NCI-H1092 (cell line): Measurements from ENCODE around the gene ARMC10.
"Not testable (repeated sequence)": the region's sequence is repeated elsewhere in the genome, so short reads cannot be mapped to it uniquely, and the experiment has no call there.

ENCODE experiments used
- DNase-seq: peaks from one replicate; lab custom pipeline; 2025; lab: John Stamatoyannopoulos, UW

ARMC10 gene

GRCh38 chr7:103124429-103124979, 49.6 kb downstream of the ARMC10 start:
- no peak for DNase-seq

DNA sequence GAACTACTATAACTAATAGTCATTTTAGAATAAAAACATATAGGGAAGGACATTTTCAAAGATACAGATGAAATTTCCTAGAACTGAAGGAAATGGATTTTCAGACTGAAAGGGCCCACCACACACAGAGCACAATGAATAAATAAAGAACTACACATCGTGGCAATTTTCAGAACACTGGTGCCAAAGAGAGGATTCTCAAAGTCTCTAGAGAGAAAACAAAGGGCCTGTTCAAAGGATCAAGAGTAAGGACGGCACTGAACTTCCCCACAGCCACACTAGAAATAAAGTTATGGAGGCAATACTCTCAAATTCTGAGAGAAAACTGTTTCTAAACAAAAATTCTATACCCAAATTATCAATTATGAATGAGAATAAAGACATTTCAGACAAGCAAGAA, 52.1 kb downstream of the ARMC10 start:
- DNase-seq = no peak

- no peak for DNase-seq
Measured at GRCh38 chr7:103129702-103130549, 55.0 kb downstream of the ARMC10 start.

- DNase-seq = no peak
Measured at GRCh38 chr7:103130901-103131624, 56.1 kb downstream of the ARMC10 start.

GRCh38 chr7:103132995-103133688, 58.2 kb downstream of the ARMC10 start:
- no peak for DNase-seq

- no peak for DNase-seq
Measured at GRCh38 chr7:103134836-103135554, 60.1 kb downstream of the ARMC10 start.

DNA sequence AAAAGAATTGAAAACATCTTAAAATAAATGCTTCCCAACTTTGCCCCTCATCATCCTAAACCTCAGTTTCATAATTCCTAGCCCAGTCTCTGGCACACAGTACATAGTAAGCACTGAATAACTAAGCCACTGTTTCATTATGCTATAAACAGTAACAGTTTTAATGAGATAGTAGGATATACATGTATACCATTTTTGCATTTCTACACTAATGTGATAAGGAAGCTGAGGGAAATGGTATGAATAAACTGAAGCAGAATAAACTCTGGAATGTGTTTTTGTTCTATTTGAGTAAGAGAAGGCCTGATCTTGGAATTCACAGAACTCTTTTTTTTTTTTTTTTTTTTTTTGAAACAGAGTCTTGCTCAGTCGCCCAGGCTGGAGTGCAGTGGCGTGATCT, 65.1 kb downstream of the ARMC10 start:
- DNase-seq = no peak

DNA sequence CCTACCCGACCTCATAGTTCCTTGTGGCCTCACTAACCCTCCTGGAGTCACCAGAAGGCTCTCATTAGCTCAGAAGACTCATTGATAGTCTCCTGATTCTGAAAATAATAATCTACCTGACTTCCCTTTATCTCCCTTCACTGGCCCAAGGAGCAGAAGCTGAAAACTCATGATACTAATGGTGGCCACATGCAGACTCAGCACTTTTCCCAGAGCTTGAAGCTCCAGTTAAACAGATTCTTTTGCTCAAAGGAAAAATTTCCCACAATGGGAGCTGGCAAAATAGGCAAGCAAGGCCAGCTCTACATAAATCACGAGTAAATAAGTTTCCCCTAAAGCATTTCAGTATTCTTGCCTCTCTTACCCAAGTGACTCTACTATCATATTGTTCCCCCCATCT, 65.7 kb downstream of the ARMC10 start:
- DNase-seq = no peak

GRCh38 chr7:103141753-103142404, 66.9 kb downstream of the ARMC10 start:
- no peak for DNase-seq

DNA sequence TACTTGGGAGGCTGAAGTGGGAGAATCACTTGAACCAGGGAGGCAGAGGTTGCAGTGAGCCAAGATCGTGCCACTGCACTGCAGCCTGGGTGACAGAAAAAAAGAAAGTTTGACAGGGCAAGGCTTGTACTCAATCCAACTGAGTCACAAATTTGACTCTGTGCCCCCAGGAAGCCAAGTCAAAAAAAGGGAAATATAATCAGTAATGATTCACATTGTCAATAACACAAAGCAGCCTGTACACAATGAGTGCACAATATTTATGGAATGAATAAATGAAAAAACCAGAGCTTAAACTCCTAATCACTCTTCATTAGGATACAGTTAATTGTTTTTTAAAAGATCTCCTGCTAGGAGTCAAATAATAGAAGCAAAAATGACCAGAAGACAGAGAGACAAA, 67.6 kb downstream of the ARMC10 start:
- DNase-seq = no peak

GRCh38 chr7:103143868-103144267, 68.9 kb downstream of the ARMC10 start:
- no peak for DNase-seq

- not testable (repeated sequence) for DNase-seq
Measured at GRCh38 chr7:103144754-103145153, 69.8 kb downstream of the ARMC10 start.

DNA sequence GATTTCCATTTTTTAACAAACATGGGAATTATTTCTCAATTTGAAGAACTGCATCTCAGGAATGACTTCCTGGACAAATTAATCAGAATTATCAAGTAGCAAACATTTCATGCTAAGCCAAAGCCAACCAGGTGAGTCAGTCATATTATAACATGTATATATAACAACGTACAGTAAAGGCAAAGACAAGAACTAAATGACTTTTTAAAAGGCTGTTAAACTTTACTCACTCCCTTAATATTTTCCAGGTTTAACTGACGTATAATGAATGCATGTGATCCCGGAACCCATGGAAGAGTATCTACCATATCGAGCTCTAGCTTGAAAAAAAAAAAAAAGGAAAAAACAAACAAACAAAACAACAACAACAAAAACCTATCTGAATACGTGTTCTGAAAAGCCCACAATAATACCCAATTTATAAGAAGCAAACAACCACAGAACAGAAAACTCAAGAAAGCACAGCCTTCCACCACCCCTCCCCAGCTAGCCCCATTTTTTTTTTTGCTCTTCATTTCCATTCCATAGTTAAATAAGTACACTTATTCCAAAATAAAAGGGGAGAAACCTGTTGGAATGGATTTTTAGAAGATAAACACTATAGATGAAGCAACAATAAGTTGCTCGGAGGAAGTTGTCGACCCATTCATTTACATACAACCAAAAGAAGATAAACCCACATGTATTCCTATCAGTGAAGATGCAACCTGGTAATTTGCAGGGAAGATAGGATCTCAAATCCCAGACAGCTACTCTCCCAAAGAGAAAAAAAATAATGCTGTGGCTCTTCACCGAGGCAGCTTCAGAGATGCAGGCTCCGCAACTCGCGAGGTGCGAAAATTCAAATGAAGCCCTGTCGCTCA, 73.4 kb downstream of the ARMC10 start:
- no peak for DNase-seq
